Ecto neural progenitor cell (in vitro differentiated cells): Measurements from ENCODE around the gene MCOLN1.

Experiments used
- DNase-seq: peaks from one replicate; pipeline ENCODE4 v3.0.0-alpha.2; 2018; ENCODE audit warnings: low spot score

Gene MCOLN1

GRCh38 chr19:7542556-7543348, 20.3 kb downstream of the MCOLN1 start:
- no peak for DNase-seq

GRCh38 chr19:7544626-7545025, 22.2 kb downstream of the MCOLN1 start:
- DNase-seq = no peak

GRCh38 chr19:7545300-7545699, 22.9 kb downstream of the MCOLN1 start:
- no peak for DNase-seq

GRCh38 chr19:7545904-7546303, 23.5 kb downstream of the MCOLN1 start:
- DNase-seq = no peak

GRCh38 chr19:7547159-7547558, 24.7 kb downstream of the MCOLN1 start:
- no peak for DNase-seq

GRCh38 chr19:7549429-7550148, 27.2 kb downstream of the MCOLN1 start:
- no peak for DNase-seq

GRCh38 chr19:7550169-7550770, 27.8 kb downstream of the MCOLN1 start:
- peak; percentile 58 for DNase-seq

- DNase-seq = peak; percentile 92
Measured at GRCh38 chr19:7550987-7551761, 28.8 kb downstream of the MCOLN1 start.

GRCh38 chr19:7552781-7553180, 30.4 kb downstream of the MCOLN1 start:
- no peak for DNase-seq

GRCh38 chr19:7554565-7554964, 32.1 kb downstream of the MCOLN1 start:
- no peak for DNase-seq

GRCh38 chr19:7554990-7555864, 32.8 kb downstream of the MCOLN1 start:
- peak; percentile 83 for DNase-seq

GRCh38 chr19:7556696-7557315, 34.4 kb downstream of the MCOLN1 start:
- DNase-seq = no peak

GRCh38 chr19:7558667-7559066, 36.2 kb downstream of the MCOLN1 start:
- no peak for DNase-seq

- DNase-seq = no peak
Measured at GRCh38 chr19:7559102-7559501, 36.7 kb downstream of the MCOLN1 start.

- no peak for DNase-seq
Measured at GRCh38 chr19:7560255-7560654, 37.8 kb downstream of the MCOLN1 start.

GRCh38 chr19:7561325-7561724, 38.9 kb downstream of the MCOLN1 start:
- no peak for DNase-seq

- peak; percentile 58 for DNase-seq
Measured at GRCh38 chr19:7562646-7563393, 40.4 kb downstream of the MCOLN1 start.

- DNase-seq = no peak
Measured at GRCh38 chr19:7564866-7565265, 42.4 kb downstream of the MCOLN1 start.

- DNase-seq = no peak
Measured at GRCh38 chr19:7565332-7565731, 42.9 kb downstream of the MCOLN1 start.

- no peak for DNase-seq
Measured at GRCh38 chr19:7570761-7571160, 48.3 kb downstream of the MCOLN1 start.
